ENCODE data around the gene NOXA1. TPM values are rescaled to one million over a fixed set of nuclear protein-coding genes. Genes with fewer than 3 reads are reported as not detected.

NOXA1 gene
- total RNA-seq, 1 donor = 0.36 TPM

DNA sequence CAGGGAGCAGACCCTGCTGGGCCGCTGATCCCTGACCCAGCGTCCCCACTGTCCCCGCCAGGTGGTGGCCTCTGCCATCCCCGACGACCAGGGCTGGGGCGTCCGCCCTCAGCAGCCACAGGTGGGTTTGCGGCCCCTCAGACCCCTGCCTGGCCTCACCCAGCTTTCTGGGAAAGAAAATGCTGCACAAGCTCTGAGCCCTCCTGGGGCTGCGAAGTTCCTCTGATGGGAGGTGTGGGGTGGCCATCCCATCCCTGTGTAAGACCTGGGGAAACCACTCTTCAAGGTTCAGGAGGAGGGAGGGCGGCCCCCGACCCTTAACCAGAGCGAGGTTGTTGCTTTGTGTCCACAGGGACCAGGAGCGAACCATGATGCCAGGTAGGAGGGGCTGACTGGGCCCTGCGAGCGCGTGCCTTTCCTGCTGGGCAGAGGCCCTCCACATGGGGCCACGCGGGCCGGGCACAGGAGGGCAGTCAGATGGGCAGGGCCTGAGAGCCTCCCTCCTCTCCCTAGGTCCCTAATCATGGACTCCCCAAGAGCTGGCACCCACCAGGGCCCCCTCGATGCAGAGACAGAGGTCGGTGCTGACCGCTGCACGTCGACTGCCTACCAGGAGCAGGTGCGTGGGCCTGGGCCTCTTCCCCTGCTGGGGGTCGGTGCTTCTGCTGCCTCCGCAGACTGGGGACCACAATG, 7.7 kb downstream of the NOXA1 start:
- H3K4me3 ChIP-seq (ENCODE audit: low read depth, low read length) = no peak overlapping the region
- no peak for DNase-seq (ENCODE audit: low read depth)
- TF ChIP-seq, protein P1, sequence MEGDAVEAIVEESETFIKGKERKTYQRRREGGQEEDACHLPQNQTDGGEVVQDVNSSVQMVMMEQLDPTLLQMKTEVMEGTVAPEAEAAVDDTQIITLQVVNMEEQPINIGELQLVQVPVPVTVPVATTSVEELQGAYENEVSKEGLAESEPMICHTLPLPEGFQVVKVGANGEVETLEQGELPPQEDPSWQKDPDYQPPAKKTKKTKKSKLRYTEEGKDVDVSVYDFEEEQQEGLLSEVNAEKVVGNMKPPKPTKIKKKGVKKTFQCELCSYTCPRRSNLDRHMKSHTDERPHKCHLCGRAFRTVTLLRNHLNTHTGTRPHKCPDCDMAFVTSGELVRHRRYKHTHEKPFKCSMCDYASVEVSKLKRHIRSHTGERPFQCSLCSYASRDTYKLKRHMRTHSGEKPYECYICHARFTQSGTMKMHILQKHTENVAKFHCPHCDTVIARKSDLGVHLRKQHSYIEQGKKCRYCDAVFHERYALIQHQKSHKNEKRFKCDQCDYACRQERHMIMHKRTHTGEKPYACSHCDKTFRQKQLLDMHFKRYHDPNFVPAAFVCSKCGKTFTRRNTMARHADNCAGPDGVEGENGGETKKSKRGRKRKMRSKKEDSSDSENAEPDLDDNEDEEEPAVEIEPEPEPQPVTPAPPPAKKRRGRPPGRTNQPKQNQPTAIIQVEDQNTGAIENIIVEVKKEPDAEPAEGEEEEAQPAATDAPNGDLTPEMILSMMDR (IDR thresholded peaks at IDR 0.05; ENCODE audit: insufficient read depth, low read length) = no peak

DNA sequence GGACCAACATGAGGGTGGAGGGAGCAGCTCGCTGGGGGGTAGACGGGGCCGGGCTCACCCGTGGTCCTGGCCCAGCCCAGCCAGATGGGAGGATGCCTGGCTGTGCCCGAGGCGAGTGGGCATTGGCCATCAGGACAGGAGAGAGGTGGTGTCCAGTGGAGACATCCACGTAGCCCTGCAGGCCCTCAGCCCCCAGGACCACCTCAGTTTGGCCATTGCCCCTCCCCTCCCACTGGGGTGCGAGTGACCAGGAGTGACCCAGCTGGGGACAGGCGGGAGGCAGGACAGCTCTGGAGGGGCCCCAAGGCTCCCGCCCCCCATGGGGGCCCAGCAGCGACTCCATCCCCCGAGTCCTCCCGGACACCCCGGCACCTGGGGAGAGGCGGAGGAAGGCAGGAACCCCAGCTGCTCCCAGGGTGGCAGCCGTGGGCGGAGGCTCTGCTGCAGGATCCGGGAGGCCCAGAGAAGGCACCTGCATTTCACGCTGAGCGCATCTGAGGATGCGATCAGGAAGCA, 8.3 kb downstream of the NOXA1 start:
- no peak for DNase-seq (ENCODE audit: low read depth)
- no peak overlapping the region for H3K4me3 ChIP-seq (ENCODE audit: low read depth, low read length)
- TF ChIP-seq, protein P1 (IDR thresholded peaks at IDR 0.05; ENCODE audit: insufficient read depth, low read length) = no peak

GRCh38 chr9:137432687-137433348, 9.6 kb downstream of the NOXA1 start:
- H3K4me3 ChIP-seq (ENCODE audit: low read depth, low read length) = no peak overlapping the region
- DNase-seq (ENCODE audit: low read depth) = no peak
- TF ChIP-seq, protein P1 (IDR thresholded peaks at IDR 0.05; ENCODE audit: insufficient read depth, low read length) = no peak

DNA sequence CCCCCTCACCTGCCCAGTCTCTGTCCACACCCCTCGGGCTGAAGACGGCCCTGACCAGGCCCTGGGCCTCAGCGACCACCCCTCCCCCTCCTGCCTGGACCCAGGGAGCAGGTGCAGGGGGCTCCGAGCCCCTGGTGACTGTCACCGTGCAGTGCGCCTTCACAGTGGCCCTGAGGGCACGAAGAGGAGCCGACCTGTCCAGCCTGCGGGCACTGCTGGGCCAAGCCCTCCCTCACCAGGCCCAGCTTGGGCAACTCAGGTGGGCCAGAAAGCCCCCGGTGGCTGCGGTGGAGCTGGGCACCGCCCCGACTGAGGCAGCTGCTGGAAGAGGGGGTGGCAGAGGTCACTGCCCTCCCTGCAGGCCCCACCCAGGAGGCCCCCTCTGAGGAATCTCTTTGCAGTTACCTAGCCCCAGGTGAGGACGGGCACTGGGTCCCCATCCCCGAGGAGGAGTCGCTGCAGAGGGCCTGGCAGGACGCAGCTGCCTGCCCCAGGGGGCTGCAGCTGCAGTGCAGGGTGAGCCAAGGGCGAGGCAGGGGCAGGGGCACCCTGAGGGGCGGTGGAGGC, 10.2 kb downstream of the NOXA1 start:
- DNase-seq (ENCODE audit: low read depth) = no peak
- TF ChIP-seq, protein P1 (IDR thresholded peaks at IDR 0.05; ENCODE audit: insufficient read depth, low read length) = no peak
- no peak overlapping the region for H3K4me3 ChIP-seq (ENCODE audit: low read depth, low read length)

DNA sequence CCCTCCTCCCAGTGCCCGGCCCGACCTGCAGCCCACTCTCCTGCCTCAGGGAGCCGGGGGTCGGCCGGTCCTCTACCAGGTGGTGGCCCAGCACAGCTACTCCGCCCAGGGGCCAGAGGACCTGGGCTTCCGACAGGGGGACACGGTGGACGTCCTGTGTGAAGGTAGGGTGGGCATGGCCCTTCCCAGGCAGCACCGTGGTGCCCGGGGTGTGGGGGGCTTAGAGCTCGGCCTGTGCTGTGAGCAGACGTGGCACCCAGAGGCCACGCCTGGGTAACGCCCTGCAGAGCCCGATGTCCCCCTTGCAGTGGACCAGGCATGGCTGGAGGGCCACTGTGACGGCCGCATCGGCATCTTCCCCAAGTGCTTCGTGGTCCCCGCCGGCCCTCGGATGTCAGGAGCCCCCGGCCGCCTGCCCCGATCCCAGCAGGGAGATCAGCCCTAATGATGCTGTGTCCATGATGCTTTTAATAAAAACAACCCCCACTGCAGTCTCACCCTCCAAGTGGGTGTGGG, 10.8 kb downstream of the NOXA1 start:
- no peak for DNase-seq (ENCODE audit: low read depth)
- TF ChIP-seq, protein P1 (IDR thresholded peaks at IDR 0.05; ENCODE audit: insufficient read depth, low read length) = no peak
- H3K4me3 ChIP-seq (ENCODE audit: low read depth, low read length) = no peak overlapping the region

GRCh38 chr9:137434498-137435380, 11.5 kb downstream of the NOXA1 start:
- TF ChIP-seq, protein P1 (IDR thresholded peaks at IDR 0.05; ENCODE audit: insufficient read depth, low read length) = no peak
- DNase-seq (ENCODE audit: low read depth) = no peak
- no peak overlapping the region for H3K4me3 ChIP-seq (ENCODE audit: low read depth, low read length)
